ENCODE measurements around the gene LUC7L2. TPM values are rescaled to one million over a fixed set of nuclear protein-coding genes. Genes with fewer than 3 reads are reported as not detected.

The LUC7L2 gene
- total and polyA plus RNA-seq, 10 of the 15 experiments (the other 5 are each of a cell fraction or from before 2014, with no cell fraction given), result 31.7 to 98.7 (median 68.6) TPM

DNA sequence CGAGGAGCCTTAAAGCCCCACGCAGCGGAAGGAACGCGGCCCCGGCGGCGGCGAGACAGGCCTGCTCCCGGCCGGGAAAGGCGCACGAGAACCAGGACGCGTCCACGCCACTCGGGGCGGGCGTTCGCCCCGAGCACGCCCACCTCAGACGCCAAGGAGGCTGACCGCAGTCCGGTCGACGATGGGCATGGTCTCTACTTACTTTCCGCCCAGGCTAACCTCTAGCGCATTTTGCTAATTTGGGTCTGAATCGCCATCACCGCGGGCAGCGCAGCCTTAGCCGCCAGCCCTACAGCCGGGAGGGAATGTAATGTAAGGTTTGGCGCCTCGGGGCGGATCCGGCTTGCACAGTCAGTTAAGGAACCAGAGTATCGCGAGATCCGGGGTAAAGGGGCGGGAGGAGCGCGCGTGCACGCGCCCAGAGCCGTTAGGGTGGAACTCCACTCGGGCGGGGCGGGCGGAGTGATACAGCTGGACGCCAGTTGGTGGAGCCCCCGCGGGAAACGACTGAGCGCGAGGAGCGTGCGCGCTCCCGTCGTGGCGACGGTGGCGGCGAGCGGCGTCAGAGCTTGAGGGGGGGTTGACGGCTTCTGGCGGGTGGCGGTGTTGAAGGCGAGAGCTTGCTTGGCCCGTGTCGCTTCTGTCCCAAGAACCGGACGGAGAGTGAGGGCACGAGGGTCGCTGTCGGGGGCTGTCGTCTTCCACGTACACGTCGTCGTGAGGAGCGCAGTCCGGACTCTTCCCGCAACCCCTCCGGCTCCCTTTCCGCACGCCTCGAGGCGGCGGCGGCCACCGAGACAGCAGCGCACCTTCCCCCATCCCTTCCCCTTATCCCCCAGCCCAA, at the start of gene LUC7L2 (continued):
- TF ChIP-seq SUZ12 (IDR thresholded peaks at IDR 0.05; ENCODE audit: unreplicated experiment) (no peak), WRNIP1 (IDR thresholded peaks at IDR 0.05; ENCODE audit: borderline replicate concordance, low read depth, low read length) (no peak), CREM (IDR thresholded peaks at IDR 0.05; ENCODE audit: low read depth) (peak; percentile 83), PAX5 (IDR thresholded peaks at IDR 0.05; ENCODE audit: borderline replicate concordance, low read depth, low read length) (no peak; the same call in 1 of the 2 replicates), ZNF207 (IDR thresholded peaks at IDR 0.05; ENCODE audit: borderline replicate concordance) (peak; percentile 64; the same call in 1 of the 2 replicates), PKNOX1 (IDR thresholded peaks at IDR 0.05) (peak; percentile 85), GABPA (IDR thresholded peaks at IDR 0.05; ENCODE audit: low read depth) (no peak), CBFB (IDR thresholded peaks at IDR 0.05; ENCODE audit: low read depth) (peak; percentile 99), MTA2 (IDR thresholded peaks at IDR 0.05; ENCODE audit: low read depth) (0 out of 2 replicates have a peak, but pooled peaks have one; percentile 13), ATF3 (IDR thresholded peaks at IDR 0.05; ENCODE audit: borderline replicate concordance, extremely low read depth, low read depth, low read length) (no peak), NRF1 (conservative IDR thresholded peaks at IDR 0.05; ENCODE audit: low read depth, low read length) (peak; percentile 13; the same call in 1 of the 2 replicates), E4F1 (IDR thresholded peaks at IDR 0.05; ENCODE audit: borderline replicate concordance, partially characterized antibody) (no peak)
- TF ChIP-seq, protein P1, sequence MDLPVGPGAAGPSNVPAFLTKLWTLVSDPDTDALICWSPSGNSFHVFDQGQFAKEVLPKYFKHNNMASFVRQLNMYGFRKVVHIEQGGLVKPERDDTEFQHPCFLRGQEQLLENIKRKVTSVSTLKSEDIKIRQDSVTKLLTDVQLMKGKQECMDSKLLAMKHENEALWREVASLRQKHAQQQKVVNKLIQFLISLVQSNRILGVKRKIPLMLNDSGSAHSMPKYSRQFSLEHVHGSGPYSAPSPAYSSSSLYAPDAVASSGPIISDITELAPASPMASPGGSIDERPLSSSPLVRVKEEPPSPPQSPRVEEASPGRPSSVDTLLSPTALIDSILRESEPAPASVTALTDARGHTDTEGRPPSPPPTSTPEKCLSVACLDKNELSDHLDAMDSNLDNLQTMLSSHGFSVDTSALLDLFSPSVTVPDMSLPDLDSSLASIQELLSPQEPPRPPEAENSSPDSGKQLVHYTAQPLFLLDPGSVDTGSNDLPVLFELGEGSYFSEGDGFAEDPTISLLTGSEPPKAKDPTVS (IDR thresholded peaks at IDR 0.05; ENCODE audit: low read depth, low read length), result no peak
- TF ChIP-seq, protein P2, sequence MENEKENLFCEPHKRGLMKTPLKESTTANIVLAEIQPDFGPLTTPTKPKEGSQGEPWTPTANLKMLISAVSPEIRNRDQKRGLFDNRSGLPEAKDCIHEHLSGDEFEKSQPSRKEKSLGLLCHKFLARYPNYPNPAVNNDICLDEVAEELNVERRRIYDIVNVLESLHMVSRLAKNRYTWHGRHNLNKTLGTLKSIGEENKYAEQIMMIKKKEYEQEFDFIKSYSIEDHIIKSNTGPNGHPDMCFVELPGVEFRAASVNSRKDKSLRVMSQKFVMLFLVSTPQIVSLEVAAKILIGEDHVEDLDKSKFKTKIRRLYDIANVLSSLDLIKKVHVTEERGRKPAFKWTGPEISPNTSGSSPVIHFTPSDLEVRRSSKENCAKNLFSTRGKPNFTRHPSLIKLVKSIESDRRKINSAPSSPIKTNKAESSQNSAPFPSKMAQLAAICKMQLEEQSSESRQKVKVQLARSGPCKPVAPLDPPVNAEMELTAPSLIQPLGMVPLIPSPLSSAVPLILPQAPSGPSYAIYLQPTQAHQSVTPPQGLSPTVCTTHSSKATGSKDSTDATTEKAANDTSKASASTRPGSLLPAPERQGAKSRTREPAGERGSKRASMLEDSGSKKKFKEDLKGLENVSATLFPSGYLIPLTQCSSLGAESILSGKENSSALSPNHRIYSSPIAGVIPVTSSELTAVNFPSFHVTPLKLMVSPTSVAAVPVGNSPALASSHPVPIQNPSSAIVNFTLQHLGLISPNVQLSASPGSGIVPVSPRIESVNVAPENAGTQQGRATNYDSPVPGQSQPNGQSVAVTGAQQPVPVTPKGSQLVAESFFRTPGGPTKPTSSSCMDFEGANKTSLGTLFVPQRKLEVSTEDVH (IDR thresholded peaks at IDR 0.05; ENCODE audit: low read depth, partially characterized antibody), result peak; percentile 91
- TF ChIP-seq, protein P3, sequence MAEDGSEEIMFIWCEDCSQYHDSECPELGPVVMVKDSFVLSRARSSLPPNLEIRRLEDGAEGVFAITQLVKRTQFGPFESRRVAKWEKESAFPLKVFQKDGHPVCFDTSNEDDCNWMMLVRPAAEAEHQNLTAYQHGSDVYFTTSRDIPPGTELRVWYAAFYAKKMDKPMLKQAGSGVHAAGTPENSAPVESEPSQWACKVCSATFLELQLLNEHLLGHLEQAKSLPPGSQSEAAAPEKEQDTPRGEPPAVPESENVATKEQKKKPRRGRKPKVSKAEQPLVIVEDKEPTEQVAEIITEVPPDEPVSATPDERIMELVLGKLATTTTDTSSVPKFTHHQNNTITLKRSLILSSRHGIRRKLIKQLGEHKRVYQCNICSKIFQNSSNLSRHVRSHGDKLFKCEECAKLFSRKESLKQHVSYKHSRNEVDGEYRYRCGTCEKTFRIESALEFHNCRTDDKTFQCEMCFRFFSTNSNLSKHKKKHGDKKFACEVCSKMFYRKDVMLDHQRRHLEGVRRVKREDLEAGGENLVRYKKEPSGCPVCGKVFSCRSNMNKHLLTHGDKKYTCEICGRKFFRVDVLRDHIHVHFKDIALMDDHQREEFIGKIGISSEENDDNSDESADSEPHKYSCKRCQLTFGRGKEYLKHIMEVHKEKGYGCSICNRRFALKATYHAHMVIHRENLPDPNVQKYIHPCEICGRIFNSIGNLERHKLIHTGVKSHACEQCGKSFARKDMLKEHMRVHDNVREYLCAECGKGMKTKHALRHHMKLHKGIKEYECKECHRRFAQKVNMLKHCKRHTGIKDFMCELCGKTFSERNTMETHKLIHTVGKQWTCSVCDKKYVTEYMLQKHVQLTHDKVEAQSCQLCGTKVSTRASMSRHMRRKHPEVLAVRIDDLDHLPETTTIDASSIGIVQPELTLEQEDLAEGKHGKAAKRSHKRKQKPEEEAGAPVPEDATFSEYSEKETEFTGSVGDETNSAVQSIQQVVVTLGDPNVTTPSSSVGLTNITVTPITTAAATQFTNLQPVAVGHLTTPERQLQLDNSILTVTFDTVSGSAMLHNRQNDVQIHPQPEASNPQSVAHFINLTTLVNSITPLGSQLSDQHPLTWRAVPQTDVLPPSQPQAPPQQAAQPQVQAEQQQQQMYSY (CRISPR knock-in tag; IDR thresholded peaks at IDR 0.05), result no peak
